GM19395 (cell line): Measurements from ENCODE around the gene LEFTY1.
A peak's percentile ranks its signal among the peaks of the same experiment; 100 is the strongest.
"Not testable (repeated sequence)": the region's sequence is repeated elsewhere in the genome, so short reads cannot be mapped to it uniquely, and the experiment has no call there.

Experiments used
- ATAC-seq: cut with Tn5 transposase; IDR thresholded peaks from one replicate; pipeline ENCODE4 v1.9.1; 2021; ENCODE audit warnings: mild to moderate bottlenecking, moderate library complexity; ENCODE audit not compliant: unreplicated experiment

Gene LEFTY1

GRCh38 chr1:225889743-225890142 is 797 bp upstream of the LEFTY1 start:
- no peak for ATAC-seq

DNA sequence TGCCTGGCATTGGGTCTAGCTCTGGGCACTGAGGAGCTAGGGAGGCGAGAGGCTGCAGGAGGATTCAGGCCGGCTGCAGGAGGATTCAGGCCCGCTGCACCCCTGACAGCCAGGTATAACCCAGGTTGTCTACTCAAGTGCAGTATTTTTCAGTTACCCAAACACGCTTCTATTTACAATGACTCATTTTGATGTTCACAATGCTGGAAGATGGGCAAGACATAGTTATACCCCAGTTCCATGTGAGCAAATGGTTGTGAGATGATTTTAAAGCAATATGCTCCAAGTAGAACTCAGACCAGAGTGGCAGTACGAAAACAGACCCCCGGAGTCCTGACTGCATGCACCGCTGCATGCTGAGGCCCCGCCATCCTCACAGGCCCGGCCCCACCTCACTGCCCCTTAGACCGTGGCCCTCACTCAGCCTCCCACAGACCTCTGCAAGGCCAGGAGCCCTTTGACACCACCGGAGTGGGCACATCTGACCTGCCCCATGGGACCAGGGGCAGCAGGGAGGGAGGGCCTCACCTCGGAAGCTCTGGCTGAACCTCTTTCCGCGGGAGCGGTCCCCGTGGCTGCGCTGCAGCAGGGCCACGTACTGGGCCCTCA is 553 bp downstream of the LEFTY1 start:
- ATAC-seq, result no peak

DNA sequence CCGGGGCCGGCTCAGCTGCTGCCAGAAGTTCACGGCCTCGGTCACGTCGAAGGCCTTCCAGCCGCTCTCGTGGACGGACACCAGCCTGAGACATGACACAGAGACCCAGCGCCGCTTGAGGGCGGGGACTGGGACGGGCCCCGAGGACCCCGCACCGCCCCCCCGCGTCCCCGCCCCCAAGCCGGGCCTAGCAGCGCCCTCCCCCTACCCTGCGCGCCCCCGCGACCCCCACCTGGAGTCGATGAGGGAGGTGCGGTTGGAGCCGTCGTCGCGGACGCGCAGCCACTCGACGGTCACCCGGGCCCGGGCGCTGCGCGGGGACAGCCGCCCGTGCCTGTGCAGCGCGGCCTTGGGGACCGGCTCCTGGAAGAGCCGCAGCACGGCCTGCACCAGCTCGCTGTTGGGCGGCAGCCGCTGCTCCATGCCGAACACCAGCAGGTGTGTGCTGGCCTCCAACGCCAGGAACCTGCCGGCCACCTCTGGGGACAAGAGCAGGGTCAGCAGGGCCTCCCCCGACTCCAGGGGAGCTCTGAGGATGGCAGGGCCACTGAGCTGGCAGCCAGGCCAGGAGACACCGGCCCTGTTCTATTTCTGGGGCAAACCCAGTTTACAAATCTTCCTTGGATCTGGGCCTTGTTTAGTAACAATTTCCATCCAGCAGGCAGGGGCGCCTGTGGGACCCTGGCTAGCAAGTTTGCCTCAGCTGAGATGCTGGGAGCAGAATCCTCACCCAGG is 1.2 kb downstream of the LEFTY1 start:
- not testable (repeated sequence) for ATAC-seq

- no peak for ATAC-seq
These were observed 2.0 kb downstream of the LEFTY1 start for GRCh38 chr1:225887030-225887314.

DNA sequence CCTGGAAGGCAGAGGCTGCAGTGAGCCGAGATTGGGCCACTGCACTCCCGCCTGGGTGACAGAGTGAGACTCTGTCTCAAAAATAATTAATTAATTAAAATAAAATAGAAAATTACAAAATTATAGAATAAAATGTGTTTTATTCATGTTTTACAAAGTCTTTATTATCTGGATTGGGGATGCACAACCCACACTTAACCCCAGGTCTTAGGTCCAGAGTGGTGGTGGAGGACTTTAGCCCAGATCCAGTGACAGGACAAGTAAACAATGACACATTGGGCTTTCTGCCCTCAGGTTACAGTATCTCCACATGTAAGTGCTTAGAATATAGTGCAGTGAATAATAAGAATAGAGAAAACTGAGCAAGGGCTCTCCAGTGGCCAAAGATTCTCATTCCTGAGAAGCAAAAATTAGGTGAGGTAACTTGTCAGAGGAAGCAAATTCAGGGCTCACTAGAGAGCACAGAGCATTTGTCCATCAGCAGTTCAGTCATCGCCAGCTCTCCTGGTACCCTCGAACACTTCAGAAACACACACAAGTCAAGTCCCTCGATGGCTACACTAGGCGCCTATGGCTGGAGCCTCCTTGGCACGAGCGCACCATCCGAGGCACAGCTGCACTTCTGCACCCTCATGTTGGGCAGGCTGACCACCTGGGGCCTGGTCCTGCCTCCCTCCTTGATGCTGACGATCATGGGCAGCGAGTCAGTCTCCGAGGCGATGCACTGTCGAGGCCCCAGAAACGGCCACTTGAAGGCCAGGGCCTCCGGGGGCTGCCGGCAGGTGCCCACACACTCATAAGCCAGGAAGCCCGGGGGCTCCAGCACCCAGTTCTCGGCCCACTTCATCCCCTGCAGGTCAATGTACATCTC is 2.6 kb downstream of the LEFTY1 start:
- no peak for ATAC-seq

- ATAC-seq, result no peak
These were observed 3.6 kb downstream of the LEFTY1 start for GRCh38 chr1:225885336-225885735.

DNA sequence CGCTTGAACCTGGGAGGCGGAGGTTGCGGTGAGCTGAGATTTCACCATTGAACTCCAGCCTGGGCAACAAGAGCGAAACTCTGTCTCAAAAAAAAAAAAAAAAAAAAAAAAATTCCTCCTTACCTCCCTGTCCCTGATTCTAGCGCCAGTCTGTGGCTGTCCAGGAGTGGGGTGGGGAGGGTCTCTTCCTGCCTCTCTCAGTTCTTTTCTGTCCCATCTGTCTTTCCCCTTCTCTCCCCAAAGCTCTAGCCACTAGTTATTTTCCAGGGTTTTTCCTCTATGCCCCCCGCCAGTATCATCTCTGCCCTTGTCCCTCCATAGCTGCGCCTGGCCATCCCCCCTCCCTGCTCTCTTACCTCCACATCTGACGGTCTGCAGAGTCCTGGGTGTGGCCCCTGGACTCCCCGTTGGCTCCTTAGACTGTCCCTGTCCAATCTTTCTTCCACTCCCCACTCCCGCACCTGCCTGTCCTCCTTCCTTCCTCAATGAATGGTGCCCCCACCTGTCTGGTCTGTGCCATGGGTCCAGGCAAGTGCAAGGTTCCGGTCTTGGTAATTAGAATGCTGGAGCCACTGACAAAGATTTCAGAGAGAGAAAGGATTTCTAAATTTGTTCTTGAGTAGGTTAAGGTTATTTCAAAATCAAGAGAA is 5.2 kb downstream of the LEFTY1 start:
- no peak for ATAC-seq

DNA sequence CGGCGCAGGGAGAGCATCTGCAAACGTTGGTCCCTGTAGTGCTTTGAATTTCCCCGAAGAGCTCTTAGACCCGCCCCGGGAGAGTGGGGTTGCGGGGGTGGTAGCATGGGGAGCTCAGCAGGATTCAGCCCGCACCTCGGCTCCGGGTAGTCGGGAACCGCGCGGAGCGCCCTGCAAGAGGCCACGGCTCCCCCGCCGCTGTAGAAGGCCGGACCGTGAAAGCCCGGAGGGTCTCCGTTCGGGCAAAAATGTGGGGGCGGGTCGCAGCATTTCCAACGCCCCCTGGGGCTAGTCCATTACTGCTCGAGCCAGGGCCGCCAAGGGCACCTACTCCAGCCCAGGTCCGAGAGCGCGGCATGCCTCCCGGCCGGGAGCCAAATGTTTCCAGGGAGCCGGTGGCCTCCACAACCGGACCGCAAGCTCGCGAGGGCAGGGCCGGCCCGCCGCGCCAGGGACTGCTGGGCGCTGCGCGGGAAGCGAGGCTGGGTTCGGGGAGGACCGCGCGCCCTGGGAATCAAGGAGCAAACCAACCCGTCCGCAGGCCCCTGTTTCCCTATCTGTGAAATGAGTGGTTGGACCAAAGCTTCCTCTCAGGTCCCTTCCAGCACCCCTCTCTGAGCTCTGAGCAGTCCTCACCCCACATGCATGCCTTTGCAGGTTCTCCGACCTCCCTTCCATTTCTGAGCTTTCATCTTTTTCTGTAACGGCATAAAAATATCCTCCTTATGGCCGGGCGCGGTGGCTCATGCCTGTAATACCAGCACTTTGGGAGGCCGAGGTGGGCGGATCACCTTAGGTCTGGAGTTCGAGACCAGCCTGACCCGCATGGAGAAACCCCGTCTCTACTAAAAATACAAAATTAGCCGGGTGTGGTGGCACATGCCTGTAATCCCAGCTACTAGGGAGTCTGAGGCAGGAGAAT is 6.0 kb downstream of the LEFTY1 start:
- ATAC-seq, result peak; percentile 40

DNA sequence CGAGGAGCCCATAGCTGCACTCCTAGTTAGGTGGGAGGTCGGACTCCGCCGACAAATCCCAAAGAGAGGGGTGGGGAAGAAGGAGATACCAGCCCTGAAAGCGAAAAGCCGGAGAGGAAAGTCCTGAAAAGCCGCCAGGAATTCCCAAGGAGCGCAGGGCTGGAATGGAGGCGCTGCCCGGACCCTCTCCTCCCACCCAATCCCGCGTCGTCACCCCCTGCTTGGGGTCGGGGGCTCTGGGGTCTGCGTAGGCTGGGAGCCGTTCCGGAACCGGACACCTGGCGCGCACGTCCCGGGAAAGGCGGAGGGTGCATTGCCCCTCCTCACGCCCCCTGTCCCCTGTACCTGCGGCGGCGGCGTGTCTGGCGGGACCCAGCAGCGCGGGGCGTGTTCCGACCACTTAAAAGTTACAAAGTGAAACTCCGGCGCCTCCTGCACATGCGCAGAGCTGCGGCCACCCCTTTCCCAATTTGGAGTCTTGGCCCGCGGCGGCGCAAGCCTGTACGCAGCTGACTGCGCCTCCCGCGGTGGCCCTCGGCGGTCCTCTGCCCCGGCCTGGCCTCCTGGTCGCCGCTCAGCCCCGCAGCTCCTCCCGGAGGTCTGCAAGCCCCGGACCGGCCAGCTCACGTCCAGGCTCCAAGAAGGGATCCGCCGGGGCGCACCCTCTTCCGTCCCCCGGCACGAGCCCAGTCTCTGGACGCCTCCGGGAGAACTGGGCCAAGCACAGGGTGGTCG is 6.8 kb downstream of the LEFTY1 start, which contains the start of gene TMEM63A:
Gene TMEM63A, minus strand, starts transcription at position 422 of the 735 bp plus-strand sequence. CDS start 4,800 bp downstream, outside the sequence.
- peak; percentile 73 for ATAC-seq

DNA sequence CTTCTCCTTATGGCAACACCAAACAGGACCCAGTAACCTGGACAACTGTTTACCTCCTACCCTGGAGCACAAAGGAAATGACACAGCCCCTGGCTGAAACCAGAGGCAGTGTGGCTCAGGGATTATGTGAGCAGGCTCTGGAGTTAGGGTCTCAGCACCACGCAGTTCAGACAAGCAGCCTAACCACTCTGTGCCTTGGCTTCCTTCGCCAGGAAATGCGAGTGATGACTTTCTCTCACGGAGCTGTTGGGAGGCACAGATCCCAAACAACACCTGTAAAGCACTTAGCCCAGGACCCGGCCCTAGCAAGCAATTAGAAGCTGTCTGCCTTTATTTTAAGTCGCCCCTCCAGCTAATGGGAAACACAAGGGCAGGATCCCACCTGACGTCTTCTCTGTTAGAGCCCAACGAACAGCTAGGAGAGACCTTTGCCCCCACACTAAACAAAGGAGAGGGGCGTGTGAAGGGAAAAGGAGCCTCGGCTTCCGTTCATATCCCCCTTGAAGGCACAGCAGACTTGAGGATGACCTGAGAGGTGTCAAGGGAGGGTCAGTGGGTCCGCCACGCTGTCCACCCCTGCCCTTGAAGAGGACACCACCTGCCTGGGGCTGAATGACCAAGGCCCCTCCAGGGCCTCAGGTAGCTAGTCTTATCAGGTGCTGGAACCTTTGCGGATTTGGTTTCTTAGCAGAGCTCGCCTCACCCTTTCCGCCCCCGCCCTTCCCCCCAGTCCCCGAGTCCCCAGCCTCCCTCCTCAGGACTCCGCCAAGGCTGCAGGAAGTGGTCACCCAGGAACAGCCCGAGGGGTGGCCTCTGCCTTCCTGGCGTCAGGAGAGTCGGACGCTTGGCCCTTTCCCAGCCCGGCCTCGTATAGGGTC is 7.6 kb downstream of the LEFTY1 start:
- peak; percentile 32 for ATAC-seq

DNA sequence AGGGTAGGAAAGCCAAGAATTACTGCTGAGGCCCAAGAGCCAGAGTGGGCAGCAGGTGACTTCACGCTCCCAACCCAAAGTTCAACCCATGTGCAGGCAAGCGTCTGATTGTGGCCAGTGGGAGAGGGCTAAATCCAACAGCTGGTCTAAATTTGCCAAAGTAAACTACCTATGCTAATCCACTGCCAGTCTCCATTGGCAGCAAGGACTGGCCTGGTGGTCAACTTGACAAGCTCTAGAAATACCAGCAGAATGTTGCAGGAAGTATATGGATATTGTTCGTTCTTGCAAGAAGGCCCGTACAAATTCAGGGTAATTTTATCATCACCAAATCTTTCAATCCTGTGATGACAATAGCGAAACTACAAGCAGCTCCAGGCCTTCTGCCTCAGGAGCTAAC is 8.3 kb downstream of the LEFTY1 start:
- no peak for ATAC-seq

DNA sequence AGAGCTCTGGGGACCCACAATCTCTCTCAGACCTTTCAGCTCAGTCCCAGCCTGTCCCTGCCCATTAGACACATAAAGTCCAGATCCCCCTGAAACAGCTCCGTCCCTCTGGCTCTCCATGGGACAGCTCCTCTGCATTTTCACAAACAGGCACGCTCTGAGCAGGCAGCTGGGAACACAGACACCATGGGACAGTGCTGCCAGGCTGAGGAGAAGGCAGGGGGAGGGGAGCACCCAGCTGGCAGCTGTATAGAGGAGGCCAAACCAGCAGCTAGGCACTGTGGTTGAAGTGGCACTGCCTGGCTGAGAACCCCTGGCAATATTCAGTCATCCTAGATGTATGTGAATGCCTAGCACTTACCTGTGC is 8.7 kb downstream of the LEFTY1 start:
- ATAC-seq, result no peak

DNA sequence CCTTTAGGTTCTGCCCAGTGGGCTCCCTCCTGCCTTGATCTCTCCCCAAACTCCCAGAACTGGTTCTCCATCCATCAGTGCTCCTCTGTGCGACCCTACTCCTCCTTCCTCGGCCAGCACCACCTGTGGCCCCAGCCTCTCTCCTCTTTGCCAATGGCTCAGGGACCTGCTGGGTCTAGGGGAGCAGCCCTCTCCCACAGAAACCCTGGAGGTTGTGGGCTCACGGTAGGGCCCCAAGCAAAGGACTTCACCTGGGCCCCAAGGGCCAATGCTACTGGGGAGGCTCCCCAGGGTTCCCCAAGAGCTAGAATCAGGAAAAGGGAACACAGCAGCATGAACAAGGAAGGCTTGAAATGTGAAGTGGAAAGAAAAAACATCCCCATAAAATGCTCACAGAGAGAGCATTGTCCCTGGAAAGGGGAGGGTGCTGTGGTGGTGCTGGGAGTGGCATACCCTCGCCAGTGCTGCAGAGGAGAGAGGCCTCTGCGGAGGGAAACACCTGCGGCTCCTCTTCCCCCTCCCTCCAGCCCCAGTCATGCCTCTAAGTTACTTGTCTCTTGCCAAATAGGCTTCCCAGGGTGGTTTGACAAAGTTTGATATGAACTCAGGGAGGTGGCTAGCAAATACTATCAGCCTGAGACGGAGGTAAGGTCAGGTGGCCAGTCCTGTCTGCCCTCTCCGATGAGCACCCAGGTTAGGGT is 9.3 kb downstream of the LEFTY1 start:
- no peak for ATAC-seq

DNA sequence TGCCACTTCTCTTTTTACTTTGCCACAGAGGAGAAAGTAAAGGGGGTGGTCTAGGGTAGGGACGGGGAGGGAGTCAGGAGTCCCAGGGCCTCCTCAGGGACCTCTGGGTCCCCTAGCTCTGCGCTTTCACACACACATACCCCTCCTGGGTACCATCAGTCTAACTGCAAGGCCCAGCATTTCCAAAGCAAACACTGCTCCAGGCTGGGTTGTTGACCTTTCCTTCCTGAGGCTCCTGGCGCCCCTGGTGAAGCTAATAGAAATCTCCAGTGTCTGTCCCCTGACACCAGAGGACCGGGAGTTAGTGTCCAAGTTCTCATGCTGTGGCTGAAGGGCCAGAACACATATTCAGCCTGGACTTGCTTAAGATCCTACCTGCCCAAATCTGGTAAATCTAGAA is 10.7 kb downstream of the LEFTY1 start:
- ATAC-seq, result no peak

DNA sequence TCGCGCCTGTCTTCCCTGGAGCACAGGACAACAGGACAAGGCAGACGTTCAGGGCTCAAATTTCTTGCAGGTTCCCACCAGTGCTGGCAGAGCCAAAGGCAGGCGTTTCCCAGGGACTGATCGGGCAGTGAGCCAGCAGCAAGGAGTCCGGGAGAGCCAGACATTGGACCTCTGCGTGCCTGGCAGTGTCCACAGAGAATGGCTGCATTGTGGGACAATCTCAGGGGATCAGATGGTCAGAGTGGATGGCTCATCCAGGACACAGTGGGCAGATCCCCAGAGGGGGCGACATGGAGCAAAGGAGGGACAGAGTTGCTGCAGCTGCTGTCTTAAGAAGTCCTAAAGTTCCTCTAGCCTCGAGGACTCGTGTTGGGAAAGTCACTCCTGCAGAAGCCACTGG is 11.4 kb downstream of the LEFTY1 start:
- no peak for ATAC-seq

- no peak for ATAC-seq
These were observed 11.9 kb downstream of the LEFTY1 start for GRCh38 chr1:225876900-225877510.

DNA sequence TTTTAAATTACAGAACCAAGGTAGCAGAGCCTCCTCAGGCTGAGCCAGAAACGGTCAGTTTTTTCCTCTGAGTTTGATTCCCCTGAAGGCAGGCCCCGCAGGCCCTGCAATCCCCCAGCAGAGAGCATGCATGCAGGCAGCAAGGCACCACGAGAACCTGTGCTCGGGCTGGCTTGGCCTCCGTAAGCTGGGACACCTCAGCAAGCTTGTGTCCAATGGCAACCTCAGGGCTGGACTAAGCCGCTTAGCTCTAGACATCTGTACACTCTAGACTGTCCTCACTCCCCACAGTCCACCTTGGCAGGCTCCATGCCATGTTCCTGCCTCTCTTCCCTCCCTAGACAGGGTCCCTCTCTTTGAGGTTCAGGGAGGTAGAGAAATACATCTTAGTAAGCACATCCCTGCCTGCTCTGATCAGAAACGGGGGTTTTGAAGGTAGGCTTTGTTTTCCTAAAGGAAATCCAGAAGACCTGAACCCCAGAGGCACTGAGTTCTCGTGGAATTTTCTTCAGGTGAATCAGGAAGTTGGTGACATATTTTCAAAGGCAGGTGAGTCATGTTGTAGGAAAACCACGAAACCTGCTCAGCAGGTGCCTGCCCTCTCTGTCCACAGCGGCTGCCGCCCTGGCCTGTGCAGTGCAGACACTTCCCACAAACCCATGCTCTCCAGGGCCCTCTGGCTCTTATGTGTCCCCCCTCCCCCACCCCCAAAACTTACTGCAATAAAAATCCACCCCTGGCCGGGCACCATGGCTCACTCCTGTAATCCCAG is 13.7 kb downstream of the LEFTY1 start:
- no peak for ATAC-seq
